B cell (primary cell): ENCODE data around the gene ZNF24.

Source experiments
- EZH2 ChIP-seq: IDR thresholded peaks from 2 replicates; pipeline ENCODE4 v1.6.1; 2012; ENCODE audit warnings: borderline replicate concordance, low read depth, mild to moderate bottlenecking, moderate library complexity, low read length; ENCODE audit not compliant: insufficient read depth, poor library complexity, severe bottlenecking
- TF ChIP-seq, protein P1 (sequence below): fragments of 200-600 bp; IDR thresholded peaks from one replicate; pipeline ENCODE4 v1.8.0; 2022; ENCODE audit warnings: antibody characterized with exemption, mild to moderate bottlenecking

- TF ChIP-seq, protein P1, sequence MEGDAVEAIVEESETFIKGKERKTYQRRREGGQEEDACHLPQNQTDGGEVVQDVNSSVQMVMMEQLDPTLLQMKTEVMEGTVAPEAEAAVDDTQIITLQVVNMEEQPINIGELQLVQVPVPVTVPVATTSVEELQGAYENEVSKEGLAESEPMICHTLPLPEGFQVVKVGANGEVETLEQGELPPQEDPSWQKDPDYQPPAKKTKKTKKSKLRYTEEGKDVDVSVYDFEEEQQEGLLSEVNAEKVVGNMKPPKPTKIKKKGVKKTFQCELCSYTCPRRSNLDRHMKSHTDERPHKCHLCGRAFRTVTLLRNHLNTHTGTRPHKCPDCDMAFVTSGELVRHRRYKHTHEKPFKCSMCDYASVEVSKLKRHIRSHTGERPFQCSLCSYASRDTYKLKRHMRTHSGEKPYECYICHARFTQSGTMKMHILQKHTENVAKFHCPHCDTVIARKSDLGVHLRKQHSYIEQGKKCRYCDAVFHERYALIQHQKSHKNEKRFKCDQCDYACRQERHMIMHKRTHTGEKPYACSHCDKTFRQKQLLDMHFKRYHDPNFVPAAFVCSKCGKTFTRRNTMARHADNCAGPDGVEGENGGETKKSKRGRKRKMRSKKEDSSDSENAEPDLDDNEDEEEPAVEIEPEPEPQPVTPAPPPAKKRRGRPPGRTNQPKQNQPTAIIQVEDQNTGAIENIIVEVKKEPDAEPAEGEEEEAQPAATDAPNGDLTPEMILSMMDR = no peak
- TF ChIP-seq EZH2 = no peak
Observed at GRCh38 chr18:35368595-35368994, 24.4 kb upstream of the ZNF24 start.
